Neural cell (in vitro differentiated cells): ENCODE data around the gene ZNF121.

Source experiments
- CTCF ChIP-seq: fragments of 450-650 bp; IDR thresholded peaks from 2 replicates; pipeline ENCODE4 v1.5.1; 2014; ENCODE audit warnings: antibody characterized with exemption, mild to moderate bottlenecking, moderate library complexity; ENCODE audit not compliant: poor library complexity, severe bottlenecking
- EP300 ChIP-seq: fragments of 450-650 bp; conservative IDR thresholded peaks from 2 replicates; pipeline ENCODE4 v1.6.1; 2014; ENCODE audit warnings: antibody characterized with exemption, mild to moderate bottlenecking, moderate library complexity; ENCODE audit not compliant: poor library complexity, severe bottlenecking
- SMC3 ChIP-seq: fragments of 450-650 bp; conservative IDR thresholded peaks from 2 replicates; pipeline ENCODE4 v1.6.1; 2014; ENCODE audit warnings: antibody characterized with exemption, mild to moderate bottlenecking, moderate library complexity; ENCODE audit not compliant: poor library complexity

- no peak for TF ChIP-seq CTCF
- no peak for TF ChIP-seq SMC3
- TF ChIP-seq EP300 = no peak
Observed at GRCh38 chr19:9523885-9524474, 60.3 kb downstream of the ZNF121 start.
